VCaP (cell line): ENCODE data around the gene VASN.

Experiments
- H3K27ac ChIP-seq: fragments of 450-650 bp; 2 replicates; pipeline ENCODE4 v1.5.1; 2017
- TF ChIP-seq, protein P1 (sequence below): fragments of 450-650 bp; conservative IDR thresholded peaks from 2 replicates; pipeline ENCODE4 v1.5.1; 2017; ENCODE audit warnings: mild to moderate bottlenecking, moderate library complexity

Gene VASN

DNA sequence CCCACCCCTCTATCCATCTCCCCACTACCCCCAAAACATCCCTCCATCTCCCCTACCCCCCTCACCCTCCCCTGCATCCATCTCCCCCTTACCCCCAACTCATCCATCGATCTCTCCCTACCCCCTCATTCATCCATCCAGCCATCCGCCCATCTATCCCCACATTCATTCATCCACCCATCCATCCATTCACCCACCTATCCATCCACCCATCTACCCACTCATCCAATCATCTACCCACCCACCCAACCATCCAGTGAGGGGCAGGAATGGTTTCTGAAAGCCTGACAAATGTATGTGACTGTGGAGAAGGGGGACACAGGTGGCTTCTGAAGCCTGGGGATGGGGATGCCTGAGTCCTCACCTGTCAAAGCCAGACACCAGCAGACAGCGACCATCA, 11.7 kb upstream of the VASN start:
- no peak overlapping the region for H3K27ac ChIP-seq
- TF ChIP-seq, protein P1, sequence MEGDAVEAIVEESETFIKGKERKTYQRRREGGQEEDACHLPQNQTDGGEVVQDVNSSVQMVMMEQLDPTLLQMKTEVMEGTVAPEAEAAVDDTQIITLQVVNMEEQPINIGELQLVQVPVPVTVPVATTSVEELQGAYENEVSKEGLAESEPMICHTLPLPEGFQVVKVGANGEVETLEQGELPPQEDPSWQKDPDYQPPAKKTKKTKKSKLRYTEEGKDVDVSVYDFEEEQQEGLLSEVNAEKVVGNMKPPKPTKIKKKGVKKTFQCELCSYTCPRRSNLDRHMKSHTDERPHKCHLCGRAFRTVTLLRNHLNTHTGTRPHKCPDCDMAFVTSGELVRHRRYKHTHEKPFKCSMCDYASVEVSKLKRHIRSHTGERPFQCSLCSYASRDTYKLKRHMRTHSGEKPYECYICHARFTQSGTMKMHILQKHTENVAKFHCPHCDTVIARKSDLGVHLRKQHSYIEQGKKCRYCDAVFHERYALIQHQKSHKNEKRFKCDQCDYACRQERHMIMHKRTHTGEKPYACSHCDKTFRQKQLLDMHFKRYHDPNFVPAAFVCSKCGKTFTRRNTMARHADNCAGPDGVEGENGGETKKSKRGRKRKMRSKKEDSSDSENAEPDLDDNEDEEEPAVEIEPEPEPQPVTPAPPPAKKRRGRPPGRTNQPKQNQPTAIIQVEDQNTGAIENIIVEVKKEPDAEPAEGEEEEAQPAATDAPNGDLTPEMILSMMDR, result no peak

DNA sequence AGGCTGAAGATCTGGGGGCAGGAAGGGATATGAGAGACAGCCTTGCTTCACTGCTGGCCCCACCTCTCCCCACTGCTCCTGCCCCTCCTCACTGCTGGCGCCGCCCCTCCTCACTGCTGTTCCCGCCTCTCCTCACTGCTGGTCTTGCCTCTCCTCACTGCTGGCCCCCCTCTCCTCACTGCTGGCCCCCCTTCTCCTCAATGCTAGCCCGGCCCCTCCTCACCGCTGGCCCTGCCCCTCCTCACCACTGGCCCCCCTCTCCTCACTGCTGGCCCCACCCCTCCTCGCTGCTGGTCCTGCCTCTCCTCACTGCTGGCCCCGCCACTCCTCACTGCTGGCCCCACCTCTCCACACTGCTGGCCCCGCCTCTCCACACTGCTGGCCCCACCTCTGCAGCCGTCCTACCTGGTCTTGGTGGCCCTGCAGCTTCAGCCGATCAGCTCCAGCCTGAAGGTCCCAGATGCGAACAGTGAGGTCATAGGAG, 11.1 kb upstream of the VASN start:
- H3K27ac ChIP-seq, result peak overlapping the region; percentile 38; the same call in 1 of the 2 replicates
- TF ChIP-seq, protein P1, result no peak

DNA sequence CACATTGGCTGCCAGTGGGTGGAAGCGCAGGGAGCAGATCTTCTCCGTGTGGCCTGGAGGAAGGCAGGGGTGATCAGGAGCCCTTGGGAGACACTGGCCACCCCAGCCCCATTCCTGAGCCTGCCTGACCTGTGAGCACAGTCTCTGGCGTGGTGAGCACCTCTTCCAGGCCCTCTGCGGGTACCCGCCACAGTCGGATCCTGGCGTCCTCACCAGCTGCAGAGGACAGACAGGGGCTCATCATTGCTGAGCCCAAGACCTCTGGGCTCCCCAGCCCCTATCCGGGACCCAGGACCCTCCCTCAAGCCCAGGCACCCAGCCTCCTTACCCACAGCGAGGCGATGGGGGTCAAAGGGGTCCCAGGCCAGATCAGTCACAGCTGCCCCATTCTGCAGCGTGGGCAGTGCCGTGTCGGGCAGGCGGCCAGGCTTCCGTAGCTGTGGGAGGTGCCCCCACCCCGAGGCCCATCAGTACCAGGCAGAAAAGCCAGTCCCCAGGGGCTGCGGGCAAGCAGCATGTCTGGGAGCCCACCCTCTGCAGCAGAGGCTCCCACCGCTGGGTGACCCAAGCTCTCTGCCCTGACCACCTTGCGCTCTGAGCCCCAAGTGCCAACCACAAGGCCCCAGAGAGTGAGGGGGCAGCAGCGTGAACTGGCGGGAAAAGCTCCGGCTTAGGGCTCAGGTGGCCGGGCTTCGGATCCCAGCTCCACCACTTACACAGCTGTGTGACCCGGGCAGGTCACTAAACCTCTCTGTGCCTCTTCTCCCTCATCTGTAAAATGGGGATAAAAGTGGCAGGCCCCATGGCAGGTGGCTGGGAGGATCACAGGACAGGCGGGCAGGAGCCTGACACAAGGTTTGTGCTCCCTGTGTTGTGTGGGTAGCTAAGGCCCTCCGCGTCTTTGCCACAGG, 10.4 kb upstream of the VASN start:
- TF ChIP-seq, protein P1, result no peak
- H3K27ac ChIP-seq, result peak overlapping the region; percentile 38; the same call in 1 of the 2 replicates

DNA sequence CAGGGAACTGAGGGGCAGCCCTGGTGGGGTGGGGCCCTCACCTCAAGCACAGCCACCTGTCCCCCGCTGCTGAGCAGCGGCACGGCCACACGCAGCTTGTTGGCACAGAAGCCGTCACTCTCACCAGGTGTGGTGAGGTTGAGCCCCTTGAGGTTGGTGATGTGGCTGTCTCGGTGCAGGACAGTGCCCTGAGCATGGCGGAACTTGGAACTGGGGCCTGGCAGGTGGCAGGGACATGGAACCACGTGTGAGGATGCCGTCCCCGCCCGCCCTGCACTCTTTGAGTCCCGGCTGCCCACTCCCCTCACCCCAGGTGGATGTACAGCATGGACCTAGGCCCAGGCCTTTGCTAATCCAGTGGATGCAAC, 9.7 kb upstream of the VASN start:
- no peak overlapping the region for H3K27ac ChIP-seq
- TF ChIP-seq, protein P1, result no peak

DNA sequence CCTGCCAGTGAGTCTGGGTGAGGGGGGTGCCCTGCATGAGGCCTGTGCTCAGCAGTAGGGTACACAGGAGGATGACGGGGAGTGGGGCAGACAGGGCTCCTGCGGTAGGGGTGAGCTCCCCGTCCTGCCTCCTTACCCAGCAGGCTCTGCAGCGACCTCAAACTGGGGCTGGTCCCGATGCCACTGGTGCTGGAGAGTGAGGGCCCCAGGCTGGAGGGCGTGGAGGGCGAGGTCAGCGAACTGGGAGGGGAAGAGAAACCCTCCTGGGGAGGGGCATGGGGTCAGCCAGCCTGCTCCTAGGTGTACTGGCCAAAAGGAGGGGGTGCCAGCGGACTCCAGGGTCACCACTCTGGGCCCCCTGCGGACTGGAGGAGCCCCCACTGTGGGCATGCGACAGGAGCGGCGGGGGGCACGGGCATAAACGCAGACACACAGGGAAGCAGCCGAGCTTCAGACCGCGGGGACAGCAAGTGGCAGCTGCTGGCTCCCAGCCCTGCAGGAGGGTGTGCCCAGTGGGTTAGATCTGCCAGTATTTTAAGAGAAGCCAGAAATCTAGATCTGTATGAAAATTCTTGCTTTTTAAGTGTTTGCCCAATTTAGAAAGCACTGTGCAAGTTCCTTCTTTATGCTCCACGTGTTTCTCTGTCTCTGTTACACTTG, 9.0 kb upstream of the VASN start:
- TF ChIP-seq, protein P1, result no peak
- H3K27ac ChIP-seq, result no peak overlapping the region

DNA sequence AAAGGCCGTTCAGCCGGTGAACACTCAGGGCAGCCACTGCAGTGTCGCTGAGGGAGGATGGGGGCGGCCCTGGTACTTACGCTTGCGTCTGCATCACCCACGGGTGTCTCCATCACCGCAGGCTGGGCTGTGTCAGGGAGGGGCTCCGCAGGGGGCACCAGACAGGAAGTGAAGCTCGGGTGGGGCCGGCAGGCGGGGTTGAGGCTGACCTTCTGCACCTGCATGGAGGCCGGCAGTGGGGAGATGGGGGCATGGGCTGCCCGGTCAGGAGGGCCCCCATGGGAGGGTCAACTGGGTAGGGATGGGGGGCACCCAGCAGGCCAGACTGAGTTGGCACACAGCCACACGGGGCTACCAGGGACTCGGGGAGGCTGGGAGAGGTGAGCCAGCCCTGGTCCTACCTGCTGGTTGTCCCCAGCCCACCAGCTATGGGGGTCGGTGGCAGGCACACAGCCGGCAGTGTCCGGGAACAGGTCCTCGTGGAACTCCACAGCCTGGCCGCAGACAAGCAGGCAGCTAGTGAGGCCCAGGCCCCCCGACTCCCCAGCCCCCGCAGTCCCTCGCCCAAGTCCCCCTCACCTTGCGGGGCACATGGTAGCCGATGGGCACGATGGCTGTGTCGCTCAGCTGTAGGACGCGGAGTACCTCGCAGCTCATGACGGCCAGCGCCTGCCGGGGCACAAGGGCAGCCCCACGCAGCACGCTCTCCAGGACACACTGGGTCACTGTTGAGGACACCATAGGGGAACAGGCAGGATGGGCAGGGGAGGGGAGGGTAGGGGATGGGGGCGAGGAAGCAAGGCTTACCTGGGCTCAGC, 7.2 kb upstream of the VASN start:
- TF ChIP-seq, protein P1, result no peak
- H3K27ac ChIP-seq, result no peak overlapping the region

DNA sequence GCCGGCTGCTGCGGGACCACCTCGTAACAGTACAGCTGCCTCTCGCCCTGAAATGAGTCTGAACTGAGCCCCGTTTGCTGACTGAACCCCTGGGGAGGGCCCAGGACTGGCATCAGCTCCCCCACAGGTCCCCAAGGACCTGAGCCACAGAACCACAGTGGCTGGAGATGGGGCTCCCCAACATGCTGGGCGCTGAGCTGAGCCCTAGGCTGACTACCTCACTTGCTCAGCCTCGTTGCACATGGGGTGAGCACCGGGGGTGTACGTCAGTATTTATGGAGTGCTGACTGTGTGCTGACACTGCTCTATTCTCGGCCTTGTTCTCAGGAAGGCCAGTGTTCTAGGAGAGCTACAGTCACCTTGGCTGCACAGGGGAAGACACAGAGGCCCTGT, 6.6 kb upstream of the VASN start:
- TF ChIP-seq, protein P1, result no peak
- H3K27ac ChIP-seq, result no peak overlapping the region
